ENCODE data around the gene PPP1R12B. TPM values are rescaled to one million over a fixed set of nuclear protein-coding genes. Genes with fewer than 3 reads are reported as not detected.
A peak's percentile ranks its signal among the peaks of the same experiment; 100 is the strongest.
"Not testable (repeated sequence)": the region's sequence is repeated elsewhere in the genome, so short reads cannot be mapped to it uniquely, and the experiment has no call there.

The PPP1R12B gene
- polyA plus RNA-seq, 1 donor (not counting 4 experiments of a cell fraction or from before 2014, with no cell fraction given), result 6.9 TPM

GRCh38 chr1:202553078-202553477 is 204.6 kb downstream of the PPP1R12B start:
- H3K4me1 ChIP-seq (ENCODE audit: control insufficient read depth, extremely low read depth, insufficient read depth, low read length); H3K4me3 ChIP-seq (ENCODE audit: control insufficient read depth in 2 of 3, extremely low read depth in 1 of 3, insufficient read depth in 2 of 3, low read depth in 1 of 3, low read length in 3 of 3); H3K9me3 ChIP-seq (ENCODE audit: control insufficient read depth, low read depth, low read length); H3K4me2 ChIP-seq (ENCODE audit: control insufficient read depth, extremely low read depth, insufficient read depth, low read depth, low read length); H4K20me1 ChIP-seq (ENCODE audit: control insufficient read depth, extremely low read depth, insufficient read depth, low read length); H3K27me3 ChIP-seq (ENCODE audit: control insufficient read depth, extremely low read depth, insufficient read depth, low read length); H3K27ac ChIP-seq (ENCODE audit: control insufficient read depth, insufficient read depth, low read length); H3K9me1 ChIP-seq (ENCODE audit: control insufficient read depth, extremely low read depth, insufficient read depth, low read length); H3K36me3 ChIP-seq (ENCODE audit: control insufficient read depth in 2 of 2, extremely low read depth in 1 of 2, insufficient read depth in 2 of 2, low read length in 2 of 2); H3K9ac ChIP-seq (ENCODE audit: control insufficient read depth, extremely low read depth, insufficient read depth, low read length); H3K79me2 ChIP-seq (ENCODE audit: control insufficient read depth, insufficient read depth, low read length); dilution Hi-C loops (cut with MboI; ENCODE audit: extremely low pct_ligation_motif_present, low sequenced_read_pairs); H2AFZ ChIP-seq (ENCODE audit: control insufficient read depth, low read length); FAIRE-seq; DNase-seq (ENCODE audit: low read depth, low spot score): not testable (repeated sequence)

GRCh38 chr1:202553560-202554038 is 205.1 kb downstream of the PPP1R12B start:
- H3K9ac ChIP-seq (ENCODE audit: control insufficient read depth, extremely low read depth, insufficient read depth, low read length), result no peak overlapping the region
- H3K4me1 ChIP-seq (ENCODE audit: control insufficient read depth, extremely low read depth, insufficient read depth, low read length), result no peaks in the 10 kb centered on the region
- H3K4me3 ChIP-seq (ENCODE audit: control insufficient read depth in 2 of 3, extremely low read depth in 1 of 3, insufficient read depth in 2 of 3, low read depth in 1 of 3, low read length in 3 of 3), result no peak overlapping the region
- DNase-seq (ENCODE audit: low read depth, low spot score) (no peak), FAIRE-seq (peak; percentile 56)
- no peak overlapping the region for H3K27ac ChIP-seq (ENCODE audit: control insufficient read depth, insufficient read depth, low read length)
- H3K27me3 ChIP-seq (ENCODE audit: control insufficient read depth, extremely low read depth, insufficient read depth, low read length), result no peaks in the 10 kb centered on the region
- no peak for TF ChIP-seq EZH2 (IDR thresholded peaks at IDR 0.05; ENCODE audit: low read length)
- TF ChIP-seq CTCF (optimal IDR thresholded peaks at IDR 0.05 in 1 of 3, IDR thresholded peaks at IDR 0.05 in 1 of 3, conservative IDR thresholded peaks at IDR 0.05 in 1 of 3; ENCODE audit: extremely low read depth in 1 of 3, insufficient read depth in 2 of 3, low read length in 3 of 3), result no peak
- H3K9me3 ChIP-seq (ENCODE audit: control insufficient read depth, low read depth, low read length), result no peaks in the 10 kb centered on the region
- H4K20me1 ChIP-seq (ENCODE audit: control insufficient read depth, extremely low read depth, insufficient read depth, low read length), result no peaks in the 10 kb centered on the region
- H3K4me2 ChIP-seq (ENCODE audit: control insufficient read depth, extremely low read depth, insufficient read depth, low read depth, low read length), result no peak overlapping the region
- H2AFZ ChIP-seq (ENCODE audit: control insufficient read depth, low read length), result no peak overlapping the region
- no peaks in the 10 kb centered on the region for H3K79me2 ChIP-seq (ENCODE audit: control insufficient read depth, insufficient read depth, low read length)
- no peaks in the 10 kb centered on the region for H3K36me3 ChIP-seq (ENCODE audit: control insufficient read depth in 2 of 2, extremely low read depth in 1 of 2, insufficient read depth in 2 of 2, low read length in 2 of 2)
- no peaks in the 10 kb centered on the region for H3K9me1 ChIP-seq (ENCODE audit: control insufficient read depth, extremely low read depth, insufficient read depth, low read length)
- dilution Hi-C loops (cut with MboI; ENCODE audit: extremely low pct_ligation_motif_present, low sequenced_read_pairs), result no loop called here

- dilution Hi-C loops (cut with MboI; ENCODE audit: extremely low pct_ligation_motif_present, low sequenced_read_pairs); H3K4me3 ChIP-seq (ENCODE audit: control insufficient read depth in 2 of 3, extremely low read depth in 1 of 3, insufficient read depth in 2 of 3, low read depth in 1 of 3, low read length in 3 of 3); H3K4me2 ChIP-seq (ENCODE audit: control insufficient read depth, extremely low read depth, insufficient read depth, low read depth, low read length); H3K27ac ChIP-seq (ENCODE audit: control insufficient read depth, insufficient read depth, low read length); H3K9me3 ChIP-seq (ENCODE audit: control insufficient read depth, low read depth, low read length); H3K4me1 ChIP-seq (ENCODE audit: control insufficient read depth, extremely low read depth, insufficient read depth, low read length); H4K20me1 ChIP-seq (ENCODE audit: control insufficient read depth, extremely low read depth, insufficient read depth, low read length); H3K9me1 ChIP-seq (ENCODE audit: control insufficient read depth, extremely low read depth, insufficient read depth, low read length); H3K36me3 ChIP-seq (ENCODE audit: control insufficient read depth in 2 of 2, extremely low read depth in 1 of 2, insufficient read depth in 2 of 2, low read length in 2 of 2); H3K9ac ChIP-seq (ENCODE audit: control insufficient read depth, extremely low read depth, insufficient read depth, low read length); H3K79me2 ChIP-seq (ENCODE audit: control insufficient read depth, insufficient read depth, low read length); H3K27me3 ChIP-seq (ENCODE audit: control insufficient read depth, extremely low read depth, insufficient read depth, low read length); DNase-seq (ENCODE audit: low read depth, low spot score); H2AFZ ChIP-seq (ENCODE audit: control insufficient read depth, low read length): not testable (repeated sequence)
- peak; percentile 87 for FAIRE-seq
These were observed 206.1 kb downstream of the PPP1R12B start for GRCh38 chr1:202554619-202555018.

- H3K27ac ChIP-seq (ENCODE audit: control insufficient read depth, insufficient read depth, low read length); dilution Hi-C loops (cut with MboI; ENCODE audit: extremely low pct_ligation_motif_present, low sequenced_read_pairs); H3K9me3 ChIP-seq (ENCODE audit: control insufficient read depth, low read depth, low read length); FAIRE-seq; H4K20me1 ChIP-seq (ENCODE audit: control insufficient read depth, extremely low read depth, insufficient read depth, low read length); H3K27me3 ChIP-seq (ENCODE audit: control insufficient read depth, extremely low read depth, insufficient read depth, low read length); H3K4me1 ChIP-seq (ENCODE audit: control insufficient read depth, extremely low read depth, insufficient read depth, low read length); H2AFZ ChIP-seq (ENCODE audit: control insufficient read depth, low read length); H3K79me2 ChIP-seq (ENCODE audit: control insufficient read depth, insufficient read depth, low read length); DNase-seq (ENCODE audit: low read depth, low spot score); H3K9ac ChIP-seq (ENCODE audit: control insufficient read depth, extremely low read depth, insufficient read depth, low read length); H3K36me3 ChIP-seq (ENCODE audit: control insufficient read depth in 2 of 2, extremely low read depth in 1 of 2, insufficient read depth in 2 of 2, low read length in 2 of 2); H3K9me1 ChIP-seq (ENCODE audit: control insufficient read depth, extremely low read depth, insufficient read depth, low read length); H3K4me2 ChIP-seq (ENCODE audit: control insufficient read depth, extremely low read depth, insufficient read depth, low read depth, low read length); H3K4me3 ChIP-seq (ENCODE audit: control insufficient read depth in 2 of 3, extremely low read depth in 1 of 3, insufficient read depth in 2 of 3, low read depth in 1 of 3, low read length in 3 of 3): not testable (repeated sequence)
These were observed 207.5 kb downstream of the PPP1R12B start for GRCh38 chr1:202556037-202556436.

All from keratinocyte (primary cell).